ENCODE data around the gene TUBA8.
"Not testable (repeated sequence)": the region's sequence is repeated elsewhere in the genome, so short reads cannot be mapped to it uniquely, and the experiment has no call there.

Gene TUBA8

DNA sequence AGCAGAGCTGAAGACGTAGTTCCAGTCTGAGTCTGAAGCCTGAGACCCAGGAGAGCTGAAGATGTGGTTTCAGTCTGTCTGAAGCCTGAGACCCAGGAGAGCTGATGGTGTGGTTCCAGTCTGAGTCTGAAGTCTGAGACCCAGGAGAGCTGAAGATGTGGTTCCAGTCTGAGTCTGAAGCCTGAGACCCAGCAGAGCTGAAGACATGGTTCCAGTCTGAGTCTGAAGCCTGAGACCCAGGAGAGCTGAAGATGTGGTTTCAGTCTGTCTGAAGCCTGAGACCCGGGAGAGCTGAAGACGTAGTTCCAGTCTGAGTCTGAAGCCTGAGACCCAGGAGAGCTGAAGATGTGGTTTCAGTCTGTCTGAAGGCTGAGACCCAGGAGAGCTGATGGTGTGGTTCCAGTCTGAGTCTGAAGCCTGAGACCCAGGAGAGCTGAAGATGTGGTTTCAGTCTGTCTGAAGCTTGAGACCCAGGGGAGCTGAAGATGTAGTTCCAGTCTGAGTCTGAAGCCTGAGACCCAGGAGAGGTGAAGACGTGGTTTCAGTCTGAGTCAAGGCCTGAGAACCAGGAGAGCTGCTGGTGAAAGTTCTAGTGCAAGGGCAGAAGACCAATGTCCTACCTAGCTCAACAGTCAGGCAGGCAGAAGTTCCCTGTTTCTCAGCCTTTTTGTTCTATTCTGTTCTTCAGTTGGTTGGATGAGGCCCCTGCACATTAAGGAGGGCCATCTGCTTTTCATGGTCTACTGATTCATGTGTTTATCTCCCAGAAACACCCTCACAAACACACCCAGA is 3.9 kb upstream of the TUBA8 start:
- DNase-seq (ENCODE audit: low spot score), result not testable (repeated sequence)

DNA sequence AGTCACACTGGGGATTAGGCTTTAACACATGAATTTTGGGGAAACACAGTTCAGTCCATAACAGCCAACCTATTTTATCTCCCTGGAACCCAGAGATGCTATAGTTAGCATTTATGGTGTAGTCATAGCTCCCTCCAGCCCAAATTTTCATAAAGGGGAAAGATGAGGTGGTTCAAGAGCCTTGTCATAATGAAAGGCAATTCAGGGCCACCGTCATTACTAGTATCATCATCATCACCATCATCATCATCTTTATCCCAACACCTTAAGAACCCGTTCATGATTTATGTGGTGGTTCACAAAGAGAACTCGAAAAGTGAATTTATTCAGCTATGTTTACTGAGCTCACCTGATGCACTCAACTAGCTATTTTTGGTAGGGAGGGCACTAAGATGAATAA is 2.4 kb upstream of the TUBA8 start:
- no peak for DNase-seq (ENCODE audit: low spot score)

GRCh38 chr22:18109410-18110193 is 1.0 kb upstream of the TUBA8 start:
- DNase-seq (ENCODE audit: low spot score), result no peak

DNA sequence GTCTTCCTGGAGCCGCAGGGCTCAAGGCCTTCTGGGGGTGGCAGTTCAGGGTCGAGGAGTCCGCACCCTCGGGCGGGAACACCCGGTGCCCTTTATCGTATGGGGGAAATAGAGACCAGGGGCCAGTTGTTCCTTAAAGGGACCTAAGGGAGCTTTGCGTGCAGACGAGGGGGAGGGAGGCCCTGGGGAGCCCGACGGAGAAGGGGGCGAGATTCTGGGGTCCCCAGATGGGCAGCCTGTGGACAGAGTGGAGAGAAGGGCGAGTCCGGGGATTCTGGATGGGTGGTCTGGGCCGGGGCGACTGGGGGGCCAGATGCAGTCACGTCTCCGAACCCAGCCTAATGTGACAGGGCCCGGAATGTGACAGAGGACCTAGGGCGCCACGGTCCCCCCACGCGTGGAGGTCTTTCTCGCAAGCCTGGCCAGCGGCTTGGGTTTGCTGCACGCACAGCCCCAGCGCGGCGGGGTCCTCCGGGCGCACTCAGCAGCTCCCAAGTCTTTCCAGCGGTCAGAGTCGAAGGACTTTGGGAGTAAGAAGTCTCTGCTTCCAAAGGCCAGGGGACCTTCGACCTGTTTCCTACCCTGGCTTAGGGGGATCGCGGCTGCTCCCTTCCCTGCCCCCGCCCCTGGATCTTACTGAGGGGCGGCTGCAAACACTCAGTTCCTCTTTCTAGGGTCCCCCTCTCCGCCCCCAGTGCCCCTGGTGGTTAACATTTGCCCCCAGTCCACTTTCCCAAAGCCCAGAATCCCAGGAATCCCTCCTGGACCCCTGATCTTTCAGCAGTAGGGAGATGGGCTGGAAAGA is 547 bp downstream of the TUBA8 start:
- DNase-seq (ENCODE audit: low spot score), result no peak

- no peak for DNase-seq (ENCODE audit: low spot score)
Observed at GRCh38 chr22:18111759-18112330, 1.2 kb downstream of the TUBA8 start.

DNA sequence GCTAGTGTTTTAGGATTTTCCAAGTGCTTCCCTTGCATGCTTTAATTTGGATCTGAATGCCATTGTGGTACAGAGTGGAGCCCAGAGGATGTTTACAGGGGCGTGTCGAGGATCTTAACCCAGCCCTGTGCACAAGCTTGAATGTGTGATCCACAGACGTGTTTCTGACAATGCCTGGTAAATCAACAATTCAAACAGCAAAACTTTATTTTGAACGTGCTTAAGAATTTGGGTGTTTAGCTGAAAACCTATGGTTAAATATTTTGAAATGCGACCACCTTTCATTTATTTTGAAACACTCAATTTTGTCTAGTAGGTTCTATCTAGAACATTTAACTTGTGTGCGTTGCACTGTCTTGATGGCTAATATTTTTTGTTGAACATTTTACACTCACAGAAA is 1.8 kb downstream of the TUBA8 start:
- DNase-seq (ENCODE audit: low spot score), result no peak

GRCh38 chr22:18113680-18114394 is 3.2 kb downstream of the TUBA8 start:
- no peak for DNase-seq (ENCODE audit: low spot score)

DNA sequence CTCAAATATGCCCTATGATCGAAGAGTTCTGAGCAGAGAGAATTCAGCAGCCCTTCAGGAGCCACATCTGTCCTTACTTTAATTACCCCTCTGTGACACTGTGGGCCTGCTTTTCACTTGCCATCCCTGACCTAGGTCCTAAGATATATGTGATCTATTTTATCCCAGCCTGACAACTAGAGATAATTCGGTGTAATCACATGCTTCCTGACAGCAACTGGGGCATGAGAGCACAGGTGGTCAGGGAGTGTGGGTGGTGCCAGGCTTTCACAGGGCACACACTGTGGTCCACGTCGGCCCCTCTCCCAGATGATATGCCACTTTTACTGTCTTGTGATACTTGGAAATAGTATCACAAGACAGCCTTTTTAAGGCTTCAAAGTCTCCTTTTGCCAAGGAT is 3.9 kb downstream of the TUBA8 start:
- no peak for DNase-seq (ENCODE audit: low spot score)

DNA sequence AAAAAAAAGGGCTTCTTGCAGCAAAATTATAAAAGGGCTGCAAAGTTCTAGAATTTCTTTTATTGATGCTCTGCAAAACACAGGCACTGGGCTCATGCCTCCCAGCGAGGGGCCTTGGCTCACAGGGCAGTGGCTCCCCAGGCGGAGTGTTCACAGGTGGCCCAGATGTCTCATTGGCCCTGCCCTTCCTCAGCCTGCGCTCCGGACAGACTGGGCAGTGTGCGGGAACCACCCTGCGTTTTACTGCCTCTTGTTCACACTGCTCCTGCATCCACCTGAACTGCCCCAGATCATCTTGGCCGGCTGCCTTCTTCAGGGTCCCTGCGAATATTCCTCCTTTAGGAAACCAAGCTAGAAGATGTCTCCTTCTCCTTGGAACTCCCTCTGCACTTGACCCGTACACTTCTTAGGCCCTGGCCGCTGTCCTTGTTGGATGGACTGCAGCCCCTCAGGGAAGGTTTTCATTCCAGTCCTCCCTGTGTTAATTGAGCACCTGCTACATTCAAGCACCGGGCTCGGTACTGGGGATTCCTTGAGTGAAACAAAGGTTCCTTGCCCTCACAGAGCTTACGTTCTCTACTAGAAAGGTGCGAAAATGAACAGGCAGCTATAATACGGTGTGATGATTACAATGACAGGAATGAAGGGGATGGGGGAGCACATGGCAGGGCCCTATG is 4.5 kb downstream of the TUBA8 start:
- DNase-seq (ENCODE audit: low spot score), result no peak

DNA sequence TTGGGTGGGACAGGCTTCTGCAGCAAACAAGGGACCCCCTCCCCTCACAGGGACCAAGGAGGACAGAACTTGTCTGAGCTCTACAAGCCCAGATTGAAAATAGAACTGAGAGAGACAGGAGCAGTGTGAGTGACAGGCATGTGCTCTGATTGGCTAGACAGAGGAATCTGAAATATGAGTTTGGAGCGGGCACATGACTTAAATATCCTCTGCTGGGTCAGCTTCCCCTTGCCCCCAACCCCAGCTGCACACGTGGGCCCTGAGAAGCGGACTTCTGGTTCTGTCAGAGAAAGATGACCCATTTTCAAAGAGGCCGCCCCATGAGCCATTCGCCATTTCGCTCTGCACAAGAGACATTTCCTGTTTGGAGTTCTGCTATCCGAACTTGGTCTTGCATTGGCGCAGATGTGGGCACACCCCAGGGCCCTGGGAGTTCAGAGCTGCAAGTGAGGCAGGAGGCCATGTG is 5.3 kb downstream of the TUBA8 start:
- no peak for DNase-seq (ENCODE audit: low spot score)

DNA sequence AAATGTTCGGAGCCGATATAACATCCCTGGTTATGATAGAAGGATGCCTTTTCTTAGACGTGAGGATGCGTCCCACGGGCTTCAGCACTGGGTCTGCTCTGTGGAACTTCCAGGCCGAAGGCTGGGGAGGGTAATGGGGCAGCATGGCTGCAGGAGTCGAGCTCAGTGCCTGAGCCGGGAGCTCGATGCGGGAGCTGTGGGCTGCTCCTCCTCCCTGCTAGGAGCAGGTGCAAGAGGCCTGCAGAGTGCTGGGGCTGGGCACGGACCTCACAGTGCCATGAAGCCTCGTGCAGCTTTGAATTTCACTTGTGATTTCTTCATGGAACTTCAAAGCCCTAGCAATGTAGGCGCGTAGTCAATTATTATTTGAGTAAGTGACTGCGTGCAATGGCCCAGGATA is 6.0 kb downstream of the TUBA8 start:
- no peak for DNase-seq (ENCODE audit: low spot score)

- no peak for DNase-seq (ENCODE audit: low spot score)
Observed at GRCh38 chr22:18118345-18118915, 7.8 kb downstream of the TUBA8 start.

DNA sequence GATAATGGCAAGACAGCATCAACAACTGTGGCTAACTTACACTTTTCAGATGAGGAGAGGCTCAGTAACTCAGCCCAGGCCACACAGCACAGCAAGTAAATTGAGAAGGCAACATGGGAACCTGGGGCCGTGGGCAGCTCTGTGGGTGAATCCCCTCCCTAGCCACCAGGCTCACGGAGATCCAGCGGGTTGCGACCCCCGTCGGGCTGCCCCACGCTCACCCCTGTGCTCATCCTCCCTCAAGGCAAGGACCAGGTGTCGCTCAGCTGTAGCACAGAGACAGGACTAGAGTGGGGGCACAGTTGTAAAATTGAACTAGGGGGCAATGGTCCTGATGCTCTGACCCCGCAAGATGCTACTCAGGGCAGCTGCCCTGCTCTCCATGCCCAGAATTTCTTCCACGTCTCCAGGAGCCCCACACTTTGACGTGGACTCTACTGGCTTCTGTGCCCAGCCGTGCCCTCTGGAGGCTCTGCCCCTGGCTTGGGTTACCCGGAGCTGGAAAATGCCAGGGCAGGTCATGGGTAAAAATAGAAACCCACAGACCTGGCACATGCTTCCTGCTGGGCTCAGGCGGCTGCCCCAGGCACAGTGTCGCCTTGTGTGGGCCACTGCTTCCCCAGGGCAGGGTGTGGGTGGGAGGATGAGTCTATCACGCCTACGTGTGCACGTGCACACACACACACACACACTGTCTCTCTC is 9.0 kb downstream of the TUBA8 start:
- no peak for DNase-seq (ENCODE audit: low spot score)

- no peak for DNase-seq (ENCODE audit: low spot score)
Observed at GRCh38 chr22:18120857-18121256, 10.2 kb downstream of the TUBA8 start.

DNA sequence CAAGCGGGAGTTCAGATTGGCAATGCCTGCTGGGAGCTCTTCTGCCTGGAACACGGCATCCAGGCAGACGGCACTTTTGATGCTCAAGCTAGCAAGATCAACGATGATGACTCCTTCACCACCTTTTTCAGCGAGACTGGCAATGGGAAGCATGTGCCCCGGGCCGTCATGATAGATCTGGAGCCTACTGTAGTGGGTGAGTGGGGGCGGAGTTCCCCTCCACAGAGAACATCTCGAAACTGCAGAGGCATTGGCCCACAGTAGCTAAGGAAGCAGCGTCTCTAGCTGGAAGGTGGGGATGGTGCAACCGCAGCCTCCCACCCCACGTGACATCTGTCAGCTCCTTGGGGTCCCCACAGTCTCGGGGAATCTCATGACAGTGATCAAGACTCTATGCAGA is 10.9 kb downstream of the TUBA8 start:
- DNase-seq (ENCODE audit: low spot score), result no peak

- no peak for DNase-seq (ENCODE audit: low spot score)
Observed at GRCh38 chr22:18121954-18122554, 11.4 kb downstream of the TUBA8 start.

DNA sequence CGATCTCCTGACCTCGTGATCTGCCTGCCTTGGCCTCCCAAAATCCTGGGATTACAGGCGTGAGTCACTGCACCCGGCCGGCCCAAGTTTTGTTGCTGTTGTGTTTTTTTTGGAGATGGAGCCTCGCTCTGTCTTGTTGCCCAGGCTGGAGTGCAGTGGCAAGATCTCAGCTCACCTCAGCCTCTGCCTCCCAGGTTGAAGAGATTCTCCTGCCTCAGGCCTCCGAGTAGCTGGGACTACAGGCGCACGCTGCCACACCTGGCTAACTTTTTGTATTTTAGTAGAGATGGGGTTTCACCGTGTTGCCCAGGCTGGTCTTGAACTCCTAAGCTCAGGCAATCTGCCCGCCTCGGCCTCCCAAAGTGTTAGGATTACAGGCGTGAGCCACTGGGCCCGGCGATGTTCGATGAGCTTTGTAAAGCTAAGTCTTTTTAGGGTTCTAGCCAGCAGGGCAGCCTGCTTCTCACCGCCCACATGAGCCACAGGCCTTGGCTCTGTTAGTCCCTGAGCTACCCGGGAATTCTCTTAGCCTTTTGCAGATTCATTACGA is 12.9 kb downstream of the TUBA8 start:
- DNase-seq (ENCODE audit: low spot score), result not testable (repeated sequence)

DNA sequence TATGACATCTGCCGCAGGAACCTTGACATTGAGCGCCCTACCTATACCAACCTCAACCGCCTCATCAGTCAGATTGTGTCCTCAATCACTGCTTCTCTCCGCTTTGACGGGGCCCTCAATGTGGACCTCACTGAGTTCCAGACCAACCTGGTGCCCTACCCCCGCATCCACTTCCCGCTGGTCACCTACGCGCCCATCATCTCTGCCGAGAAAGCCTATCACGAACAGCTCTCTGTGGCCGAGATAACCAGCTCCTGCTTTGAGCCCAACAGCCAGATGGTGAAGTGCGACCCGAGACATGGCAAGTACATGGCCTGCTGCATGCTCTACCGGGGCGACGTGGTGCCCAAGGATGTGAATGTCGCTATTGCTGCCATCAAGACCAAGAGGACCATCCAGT is 16.0 kb downstream of the TUBA8 start:
- no peak for DNase-seq (ENCODE audit: low spot score)

- DNase-seq (ENCODE audit: low spot score), result no peak
Observed at GRCh38 chr22:18130018-18130417, 19.4 kb downstream of the TUBA8 start.
